Subcutaneous adipose tissue (tissue), 4 donors: ENCODE results near the gene LRRC52. TPM values are rescaled to one million over a fixed set of nuclear protein-coding genes. Genes with fewer than 3 reads are reported as not detected.

Source experiments
- CTCF ChIP-seq: fragments of 450-650 bp; IDR thresholded peaks from one replicate; pipeline ENCODE4 v1.5.1; 2016; ENCODE audit warnings: low read depth, mild to moderate bottlenecking, control low read depth, antibody characterized with exemption, moderate library complexity
- total RNA-seq, 4 donors: library from RNA; depleted of rRNA; stranded (reverse); fragments of >200 nt; gene quantifications; one replicate each; pipeline ENCODE4 v1.1.0, GENCODE V29; 2016

The LRRC52 gene
- total RNA-seq, 4 donors from 2014 or later: not detected

- TF ChIP-seq CTCF: no peak
These were observed 42.6 kb downstream of the LRRC52 start for GRCh38 chr1:165586398-165586797.

- no peak for TF ChIP-seq CTCF
These were observed 49.4 kb downstream of the LRRC52 start for GRCh38 chr1:165592945-165593823.

DNA sequence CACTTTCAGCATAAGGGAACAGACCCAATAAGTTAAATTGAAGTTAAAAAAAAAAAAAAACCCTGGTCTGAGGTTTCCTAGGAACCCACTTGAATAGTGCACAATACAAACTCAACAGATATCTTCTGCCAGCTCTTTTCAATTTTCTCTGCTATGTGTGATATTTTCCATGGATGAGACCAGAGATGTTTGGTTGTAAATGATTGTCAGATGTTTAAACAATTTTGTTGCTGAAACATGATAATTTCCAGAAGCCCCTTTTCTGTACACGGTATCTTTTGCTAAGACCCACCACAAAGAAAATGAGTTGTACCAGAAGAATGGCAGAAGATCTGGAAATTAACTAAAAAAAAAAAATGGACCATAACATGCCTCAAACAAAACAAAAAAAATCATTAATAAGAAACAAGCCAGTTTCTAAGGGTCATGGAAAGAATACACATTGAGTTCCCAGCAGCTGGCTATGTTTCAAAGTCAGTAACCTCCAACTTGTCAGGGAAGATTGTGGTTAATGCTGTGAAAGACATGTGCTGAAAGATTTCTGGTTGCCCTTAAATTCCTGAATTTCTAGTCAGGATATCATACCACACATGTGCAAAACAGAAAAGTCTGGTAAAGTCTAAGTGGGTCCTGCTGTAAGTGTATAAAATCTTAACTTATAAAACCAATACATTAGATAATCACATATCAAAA lies 51.6 kb downstream of the LRRC52 start:
- no peak for TF ChIP-seq CTCF

DNA sequence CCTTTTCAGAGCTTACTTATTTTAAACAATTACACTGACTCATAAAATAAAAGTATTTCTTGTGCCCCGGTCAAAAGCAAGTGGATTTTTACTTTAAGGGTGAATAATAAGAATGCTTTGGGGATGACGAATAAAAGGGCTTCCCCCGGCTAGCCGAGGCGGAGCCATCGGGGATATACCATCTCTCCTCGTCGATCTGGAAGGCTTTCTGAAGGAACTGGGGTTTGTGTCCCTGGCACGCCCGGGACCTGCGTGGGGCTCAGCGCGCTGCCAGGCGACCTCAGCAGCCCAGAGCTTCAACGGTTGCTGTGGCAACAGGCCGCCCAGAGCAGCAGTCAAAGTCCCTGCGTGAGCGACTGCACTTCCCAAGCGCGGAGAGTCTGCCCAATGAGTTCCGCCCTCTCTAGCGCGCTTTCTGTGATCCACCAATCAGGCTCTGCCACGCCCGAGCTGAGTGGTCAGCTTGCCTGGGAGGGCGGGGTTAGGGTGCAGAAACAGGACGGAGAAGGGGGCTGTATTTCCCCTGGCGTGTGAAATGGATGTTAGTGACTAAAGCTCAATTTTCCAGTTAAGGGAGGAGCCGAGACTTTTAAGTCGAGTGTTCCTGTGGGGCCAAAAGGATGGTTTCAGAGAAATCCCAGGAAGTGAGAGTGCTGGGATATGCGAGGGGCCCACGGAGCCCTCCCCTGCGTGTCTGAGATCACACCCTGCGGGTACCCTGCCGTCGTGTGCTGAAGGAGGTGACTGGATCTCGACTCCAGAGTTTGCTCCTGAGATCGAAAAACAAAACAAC lies 54.3 kb downstream of the LRRC52 start:
- no peak for TF ChIP-seq CTCF

GRCh38 chr1:165598676-165599059 lies 54.9 kb downstream of the LRRC52 start:
- no peak for TF ChIP-seq CTCF

DNA sequence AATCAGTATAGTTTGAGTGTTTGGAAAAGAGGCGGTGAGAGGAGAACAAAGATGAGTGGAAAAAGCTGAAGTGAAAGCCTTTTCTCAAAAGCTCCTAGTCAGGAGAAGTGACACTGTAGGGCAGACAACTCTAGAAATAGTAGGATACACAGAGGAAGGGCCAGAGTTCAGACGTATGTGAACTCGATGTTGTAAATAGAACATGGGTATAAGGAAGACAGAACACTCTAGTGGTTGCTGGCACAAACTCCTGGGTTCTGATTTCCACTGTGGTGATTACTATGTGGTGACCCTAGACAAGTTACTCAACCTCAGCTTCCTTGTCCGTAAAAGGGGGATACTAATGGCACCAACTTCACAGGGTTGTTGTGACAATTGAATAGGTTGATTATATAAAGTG lies 57.0 kb downstream of the LRRC52 start:
- no peak for TF ChIP-seq CTCF

GRCh38 chr1:165603810-165604209 lies 60.0 kb downstream of the LRRC52 start:
- no peak for TF ChIP-seq CTCF
